ENCODE results near the gene B4GALNT1. TPM values are rescaled to one million over a fixed set of nuclear protein-coding genes. Genes with fewer than 3 reads are reported as not detected.
"Not testable (repeated sequence)": the region's sequence is repeated elsewhere in the genome, so short reads cannot be mapped to it uniquely, and the experiment has no call there.

B4GALNT1 gene
- total RNA-seq, result 1 to 10 TPM; 4.3 to 6.0 TPM
- long read RNA-seq, donor 1, partial matches to known transcripts, result 0 of 2 reads
- long read RNA-seq, donor 1, other reads (novel, unspliced or antisense), result 1 of 2 reads
- long read RNA-seq, donor 2, partial matches to known transcripts, result 3 of 6 reads
- long read RNA-seq, donor 2, other reads (novel, unspliced or antisense), result 2 of 6 reads

GRCh38 chr12:57632958-57633840 is at the start of gene B4GALNT1:
Gene B4GALNT1 (minus strand): TSS chr12:57633201. CDS start chr12:57632132, 1,069 bp downstream.
- no peak for DNase-seq (ENCODE audit: low spot score)
- intact Hi-C loops (cut with DNase I), result loop anchor here in 1 of 2 donors (5.0 kb wide), 1 partner anchor 46 kb away; no protein-coding TSS in a partner anchor

DNA sequence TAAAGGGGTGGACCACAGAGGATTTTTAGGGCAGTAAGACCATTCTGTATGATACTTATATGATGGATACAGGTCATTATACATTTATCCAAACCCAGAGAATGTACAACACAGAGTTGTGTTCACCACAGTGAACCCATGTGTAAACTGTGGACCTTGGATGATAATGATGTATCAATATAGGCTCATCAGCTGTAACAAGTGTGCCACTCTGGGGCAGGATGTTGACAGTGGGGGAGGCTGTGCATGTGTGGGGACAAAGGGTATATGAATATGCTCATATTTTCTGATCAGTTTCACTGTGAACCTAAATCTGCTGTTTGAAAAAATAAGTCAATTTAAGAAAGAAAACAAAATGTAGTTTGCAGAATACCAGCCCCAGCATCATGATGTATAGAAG is 46.7 kb upstream of the B4GALNT1 start:
- no peak for DNase-seq (ENCODE audit: low spot score)
- intact Hi-C loops (cut with DNase I), result no loop called here

GRCh38 chr12:57677947-57678346 is 44.9 kb upstream of the B4GALNT1 start:
- DNase-seq (ENCODE audit: low spot score); intact Hi-C loops (cut with DNase I): not testable (repeated sequence)

- intact Hi-C loops (cut with DNase I), result no loop called here
- no peak for DNase-seq (ENCODE audit: low spot score)
Observed at GRCh38 chr12:57674691-57675090, 41.7 kb upstream of the B4GALNT1 start.

DNA sequence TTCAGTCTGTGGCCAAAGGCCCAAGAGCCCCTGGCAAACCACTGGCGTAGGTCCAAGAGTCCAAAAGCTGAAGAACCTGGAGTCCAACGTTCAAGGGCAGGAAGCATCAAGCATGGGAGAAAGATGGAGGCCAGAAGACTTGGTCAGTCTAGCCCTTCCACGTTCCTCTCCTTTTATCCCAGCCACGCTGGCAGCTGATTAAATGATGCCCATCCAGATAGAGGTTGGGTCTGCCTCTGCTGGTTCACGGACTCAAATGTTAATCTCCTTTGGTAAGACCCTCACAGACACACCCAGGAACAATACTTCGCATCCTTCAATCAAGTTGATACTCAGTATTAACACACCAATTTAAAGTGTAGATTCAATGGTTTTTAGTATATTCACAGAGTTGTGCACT is 39.8 kb upstream of the B4GALNT1 start:
- intact Hi-C loops (cut with DNase I), result no loop called here
- DNase-seq (ENCODE audit: low spot score), result no peak

- DNase-seq (ENCODE audit: low spot score); intact Hi-C loops (cut with DNase I): not testable (repeated sequence)
Observed at GRCh38 chr12:57671811-57672210, 38.8 kb upstream of the B4GALNT1 start.

DNA sequence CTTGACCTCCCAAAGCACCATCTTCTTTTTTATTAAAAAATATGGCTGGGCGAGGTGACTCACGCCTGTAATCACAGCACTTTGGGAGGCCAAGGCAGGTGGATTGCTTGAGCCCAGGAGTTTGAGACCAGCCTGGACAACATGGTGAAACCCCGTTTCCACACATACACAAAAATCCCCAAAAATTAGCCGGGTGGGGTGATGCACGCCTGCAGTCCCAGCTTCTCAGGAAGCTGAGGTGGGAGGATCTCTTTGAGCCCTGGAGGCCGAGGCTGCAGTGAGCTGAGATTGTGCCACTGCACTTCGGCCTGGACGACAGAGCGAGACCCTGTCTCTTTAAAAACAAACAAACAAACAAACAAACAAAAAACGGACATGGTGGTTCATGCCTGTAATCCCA is 36.7 kb upstream of the B4GALNT1 start:
- intact Hi-C loops (cut with DNase I); DNase-seq (ENCODE audit: low spot score): not testable (repeated sequence)

GRCh38 chr12:57666897-57667296 is 33.9 kb upstream of the B4GALNT1 start:
- intact Hi-C loops (cut with DNase I), result no loop called here
- no peak for DNase-seq (ENCODE audit: low spot score)

- intact Hi-C loops (cut with DNase I); DNase-seq (ENCODE audit: low spot score): not testable (repeated sequence)
Observed at GRCh38 chr12:57665066-57665820, 32.2 kb upstream of the B4GALNT1 start.

- DNase-seq (ENCODE audit: low spot score), result no peak
- intact Hi-C loops (cut with DNase I), result no loop called here
Observed at GRCh38 chr12:57661376-57661775, 28.4 kb upstream of the B4GALNT1 start.

- intact Hi-C loops (cut with DNase I), result no loop called here
- DNase-seq (ENCODE audit: low spot score), result no peak
Observed at GRCh38 chr12:57658890-57659289, 25.9 kb upstream of the B4GALNT1 start.

DNA sequence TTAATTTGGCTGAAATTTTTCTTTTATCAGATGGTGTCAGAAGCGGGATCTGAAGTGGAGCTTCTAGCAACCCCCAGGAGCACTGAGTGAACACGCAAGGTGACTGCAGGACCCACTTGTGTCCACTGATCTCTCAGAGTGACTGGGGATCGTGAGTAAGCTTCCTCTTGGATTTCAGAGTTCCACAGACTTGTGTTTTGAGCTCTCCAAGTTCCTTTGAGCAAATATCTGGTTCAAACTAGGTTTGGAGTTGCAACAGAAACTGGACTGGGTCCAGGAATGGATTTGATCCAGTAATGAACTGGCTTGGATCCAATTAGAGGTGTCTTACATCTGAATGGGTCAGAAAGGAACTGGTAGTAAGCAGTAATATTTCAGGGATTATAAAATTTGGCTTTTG is 24.7 kb upstream of the B4GALNT1 start:
- intact Hi-C loops (cut with DNase I), result no loop called here
- DNase-seq (ENCODE audit: low spot score), result no peak

DNA sequence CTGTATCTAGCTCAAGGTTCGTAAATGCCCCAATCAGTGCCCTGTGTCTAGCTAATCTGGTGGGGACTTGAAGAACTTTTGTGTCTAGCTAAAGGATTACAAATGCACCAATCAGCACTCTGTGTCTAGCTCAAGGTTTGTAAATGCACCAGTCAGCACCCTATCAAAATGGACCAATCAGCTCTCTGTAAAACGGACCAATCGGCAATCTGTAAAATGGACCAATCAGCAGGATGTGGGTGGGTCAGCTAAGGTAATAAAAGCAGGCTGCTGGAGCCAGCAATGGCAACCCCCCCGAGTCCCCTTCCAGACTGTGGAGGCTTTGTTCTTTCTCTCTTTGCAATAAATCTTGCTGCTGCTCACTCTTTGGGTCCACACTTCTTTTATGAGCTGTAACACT is 23.4 kb upstream of the B4GALNT1 start:
- intact Hi-C loops (cut with DNase I), result not testable (repeated sequence)

GRCh38 chr12:57655541-57656240 is 22.7 kb upstream of the B4GALNT1 start:
- DNase-seq (ENCODE audit: low spot score), result no peak
- intact Hi-C loops (cut with DNase I), result no loop called here

More for the DNA sequence above, 23.4 kb upstream of the B4GALNT1 start:
- DNase-seq (ENCODE audit: low spot score), result not testable (repeated sequence)

- DNase-seq (ENCODE audit: low spot score), result no peak
- intact Hi-C loops (cut with DNase I), result no loop called here
Observed at GRCh38 chr12:57654042-57654441, 21.0 kb upstream of the B4GALNT1 start.

GRCh38 chr12:57646659-57647049 is 13.7 kb upstream of the B4GALNT1 start:
- intact Hi-C loops (cut with DNase I); DNase-seq (ENCODE audit: low spot score): not testable (repeated sequence)

GRCh38 chr12:57645990-57646658 is 13.1 kb upstream of the B4GALNT1 start:
- intact Hi-C loops (cut with DNase I); DNase-seq (ENCODE audit: low spot score): not testable (repeated sequence)

GRCh38 chr12:57641699-57642442 is 8.9 kb upstream of the B4GALNT1 start:
- intact Hi-C loops (cut with DNase I), result no loop called here
- DNase-seq (ENCODE audit: low spot score), result no peak

All from posterior vena cava (tissue), 2 donors.